H1 (cell line): Measurements from ENCODE around the gene IFNK. TPM values are rescaled to one million over a fixed set of nuclear protein-coding genes. Genes with fewer than 3 reads are reported as not detected.

ENCODE experiments used
- CHD7 ChIP-seq: fragments of 300-600 bp; sonication (generic); IDR thresholded peaks from 2 replicates; pipeline ENCODE4 v1.7.1; 2012; ENCODE audit warnings: low read length, moderate library complexity, mild to moderate bottlenecking, inconsistent platforms; ENCODE audit not compliant: insufficient replicate concordance
- CREB1 ChIP-seq: IDR thresholded peaks from 2 replicates; pipeline ENCODE4 v1.6.1; 2012; ENCODE audit warnings: inconsistent platforms
- EGR1 ChIP-seq: IDR thresholded peaks from 2 replicates; pipeline ENCODE4 v1.6.1; 2011; ENCODE audit warnings: low read depth, low read length, borderline replicate concordance
- GABPA ChIP-seq: IDR thresholded peaks from 2 replicates; pipeline ENCODE4 v1.6.1; 2011; ENCODE audit warnings: mild to moderate bottlenecking, low read length, moderate library complexity, borderline replicate concordance; ENCODE audit not compliant: insufficient read depth
- KDM1A ChIP-seq: fragments of 200-600, 300-600 bp; sonication (generic); IDR thresholded peaks from 2 replicates; pipeline ENCODE4 v1.7.1; 2016; ENCODE audit warnings: mild to moderate bottlenecking, low read length, borderline replicate concordance
- SIX5 ChIP-seq: IDR thresholded peaks from 2 replicates; pipeline ENCODE4 v1.6.1; 2011; ENCODE audit warnings: mild to moderate bottlenecking, low read depth, low read length
- TAF7 ChIP-seq: optimal IDR thresholded peaks from 2 replicates; pipeline ENCODE3; 2011; ENCODE audit warnings: low read depth, mild to moderate bottlenecking, inconsistent platforms, low read length, moderate library complexity, borderline replicate concordance
- polyA plus RNA-seq, 7 experiments: library from polyadenylated mRNA; depleted of rRNA in 3 of 7; stranded (reverse) in 5 of 7; unstranded in 2 of 7; fragments of >200 nt in 5 of 7; fragments of 200-250 nt in 2 of 7; gene quantifications; 1 replicate in 5 of 7; 2 replicates in 1 of 7; 4 replicates in 1 of 7; pipeline versions ENCODE4 v1.2.1 to v1.2.3, GENCODE V29; 2011 to 2013; ENCODE audit warnings: missing spikeins in 2 of 7, mixed read lengths in 2 of 7
- total RNA-seq: library from RNA; stranded (reverse); fragmentation: NEBNext Ultra II Directional; extraction: Animal tissue kit (Norgen Biotek cat#: 25700); gene quantifications from 2 replicates; pipeline ENCODE4 v1.2.1, GENCODE V29; 2021
- TF ChIP-seq, protein P1 (sequence below): IDR thresholded peaks from 2 replicates; pipeline ENCODE4 v1.6.1; 2011; ENCODE audit warnings: low read length, improper control_type of control experiment
- TF ChIP-seq, protein P2 (sequence below): IDR thresholded peaks from 2 replicates; pipeline ENCODE4 v1.6.1; 2011; ENCODE audit warnings: low read depth, mild to moderate bottlenecking, low read length; ENCODE audit not compliant: insufficient read depth

The IFNK gene
- total and polyA plus RNA-seq, 2 of the 8 experiments (the other 6 are each of a cell fraction or from before 2014, with no cell fraction given): not detected

DNA sequence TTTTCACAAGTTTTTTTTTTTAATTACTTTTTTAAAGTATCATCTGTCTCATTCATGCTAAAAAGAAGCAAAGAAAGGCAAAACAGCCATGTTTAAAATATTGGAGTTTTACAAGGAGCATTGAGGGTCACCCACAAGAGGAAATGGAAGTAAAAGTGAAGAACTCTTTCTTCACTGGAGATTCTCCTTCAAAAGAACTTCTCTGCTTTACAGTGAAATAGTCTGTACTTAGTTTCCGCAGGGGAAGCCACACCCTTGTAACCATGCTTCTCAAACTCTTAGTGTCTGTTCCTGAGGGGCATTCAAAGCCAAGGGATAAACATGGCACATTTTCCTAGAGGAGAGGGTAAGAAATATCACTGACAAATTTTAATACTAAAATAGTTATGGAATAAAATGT is 40.6 kb downstream of the IFNK start (continued):
- TF ChIP-seq CHD7 (no peak), EGR1 (no peak), GABPA (no peak), KDM1A (no peak), SIX5 (no peak), CREB1 (no peak), TAF7 (no peak)
- TF ChIP-seq, protein P1, sequence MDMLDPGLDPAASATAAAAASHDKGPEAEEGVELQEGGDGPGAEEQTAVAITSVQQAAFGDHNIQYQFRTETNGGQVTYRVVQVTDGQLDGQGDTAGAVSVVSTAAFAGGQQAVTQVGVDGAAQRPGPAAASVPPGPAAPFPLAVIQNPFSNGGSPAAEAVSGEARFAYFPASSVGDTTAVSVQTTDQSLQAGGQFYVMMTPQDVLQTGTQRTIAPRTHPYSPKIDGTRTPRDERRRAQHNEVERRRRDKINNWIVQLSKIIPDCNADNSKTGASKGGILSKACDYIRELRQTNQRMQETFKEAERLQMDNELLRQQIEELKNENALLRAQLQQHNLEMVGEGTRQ: no peak
- TF ChIP-seq, protein P2, sequence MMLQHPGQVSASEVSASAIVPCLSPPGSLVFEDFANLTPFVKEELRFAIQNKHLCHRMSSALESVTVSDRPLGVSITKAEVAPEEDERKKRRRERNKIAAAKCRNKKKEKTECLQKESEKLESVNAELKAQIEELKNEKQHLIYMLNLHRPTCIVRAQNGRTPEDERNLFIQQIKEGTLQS: no peak
